Activated CD8-positive, alpha-beta T cell treated with anti-CD3 and anti-CD28 coated beads, Interleukin-2, amount 10 ng/mL, durations not matched to agents 7 days and 5 days (primary cell): Measurements from ENCODE around the gene ILKAP. TPM values are rescaled to one million over a fixed set of nuclear protein-coding genes. Genes with fewer than 3 reads are reported as not detected.

ENCODE experiments used
- ATAC-seq: fragments of 150-1000 bp; cut with Tn5 transposase; one replicate; pipeline ENCODE4 v1.10.0; 2021; ENCODE audit warnings: moderate library complexity
- CTCF ChIA-PET: fragments of 350-600 bp; sonication (Branson Sonifier 250); formaldehyde crosslinking; loops from one replicate; lab custom pipeline; 2021; ENCODE audit warnings: antibody characterized with exemption; lab: Charles Lee
- POLR2A ChIA-PET: fragments of 350-600 bp; sonication (Branson Sonifier 250); formaldehyde crosslinking; loops from one replicate; lab custom pipeline; 2021; ENCODE audit warnings: antibody characterized with exemption; lab: Charles Lee
- DNase-seq: peaks from one replicate; pipeline ENCODE4 v3.0.0-alpha.2; 2020
- H3K27ac Mint-ChIP-seq: one replicate; pipeline ENCODE4 v1.8.0; 2021; ENCODE audit warnings: mild to moderate bottlenecking, mixed read lengths
- H3K27me3 Mint-ChIP-seq: one replicate; pipeline ENCODE4 v1.8.0; 2021; ENCODE audit warnings: low read depth, mixed read lengths
- H3K36me3 Mint-ChIP-seq: one replicate; pipeline ENCODE4 v1.8.0; 2021; ENCODE audit warnings: low read depth, mixed read lengths
- H3K4me1 Mint-ChIP-seq: one replicate; pipeline ENCODE4 v1.8.0; 2021; ENCODE audit warnings: low read depth, mixed read lengths
- H3K4me3 Mint-ChIP-seq: one replicate; pipeline ENCODE4 v1.8.0; 2021; ENCODE audit warnings: mild to moderate bottlenecking, mixed read lengths
- H3K9me3 Mint-ChIP-seq: one replicate; pipeline ENCODE4 v1.8.0; 2022; ENCODE audit warnings: mixed read lengths; ENCODE audit not compliant: insufficient read depth
- total RNA-seq, 2 experiments: library from RNA; stranded (reverse); gene quantifications; one replicate each; pipeline ENCODE4 v1.2.3, GENCODE V29; 2021

Gene ILKAP
- total RNA-seq, 2 experiments from 2014 or later: 58.3 to 62.7 TPM

GRCh38 chr2:238134393-238134785 lies 69.1 kb downstream of the ILKAP start:
- no peaks in the 10 kb centered on the region for H3K4me1 Mint-ChIP-seq
- H3K27me3 Mint-ChIP-seq: no peaks in the 10 kb centered on the region
- ATAC-seq (no peak), DNase-seq (no peak)
- CTCF ChIA-PET: no interaction called here
- no peaks in the 10 kb centered on the region for H3K36me3 Mint-ChIP-seq
- POLR2A ChIA-PET: no interaction called here
- no peaks in the 10 kb centered on the region for H3K9me3 Mint-ChIP-seq
- H3K4me3 Mint-ChIP-seq: no peak overlapping the region
- no peak overlapping the region for H3K27ac Mint-ChIP-seq

- Mint-ChIP-seq H3K4me1 (no peaks in the 10 kb centered on the region), H3K9me3 (no peaks in the 10 kb centered on the region), H3K4me3 (no peak overlapping the region), H3K27me3 (no peaks in the 10 kb centered on the region), H3K36me3 (no peaks in the 10 kb centered on the region), H3K27ac (no peak overlapping the region)
- ATAC-seq (no peak), DNase-seq (no peak)
- ChIA-PET POLR2A (no interaction called here), CTCF (no interaction called here)
These were observed 69.7 kb downstream of the ILKAP start for GRCh38 chr2:238133499-238134392.

- H3K36me3 Mint-ChIP-seq: no peaks in the 10 kb centered on the region
- no peak for DNase-seq
- ChIA-PET CTCF (no interaction called here), POLR2A (no interaction called here)
- no peaks in the 10 kb centered on the region for H3K9me3 Mint-ChIP-seq
- H3K4me1 Mint-ChIP-seq: no peaks in the 10 kb centered on the region
- ATAC-seq: no peak
- no peak overlapping the region for H3K27ac Mint-ChIP-seq
- H3K27me3 Mint-ChIP-seq: no peaks in the 10 kb centered on the region
- no peak overlapping the region for H3K4me3 Mint-ChIP-seq
These were observed 70.7 kb downstream of the ILKAP start for GRCh38 chr2:238132463-238133450.

DNA sequence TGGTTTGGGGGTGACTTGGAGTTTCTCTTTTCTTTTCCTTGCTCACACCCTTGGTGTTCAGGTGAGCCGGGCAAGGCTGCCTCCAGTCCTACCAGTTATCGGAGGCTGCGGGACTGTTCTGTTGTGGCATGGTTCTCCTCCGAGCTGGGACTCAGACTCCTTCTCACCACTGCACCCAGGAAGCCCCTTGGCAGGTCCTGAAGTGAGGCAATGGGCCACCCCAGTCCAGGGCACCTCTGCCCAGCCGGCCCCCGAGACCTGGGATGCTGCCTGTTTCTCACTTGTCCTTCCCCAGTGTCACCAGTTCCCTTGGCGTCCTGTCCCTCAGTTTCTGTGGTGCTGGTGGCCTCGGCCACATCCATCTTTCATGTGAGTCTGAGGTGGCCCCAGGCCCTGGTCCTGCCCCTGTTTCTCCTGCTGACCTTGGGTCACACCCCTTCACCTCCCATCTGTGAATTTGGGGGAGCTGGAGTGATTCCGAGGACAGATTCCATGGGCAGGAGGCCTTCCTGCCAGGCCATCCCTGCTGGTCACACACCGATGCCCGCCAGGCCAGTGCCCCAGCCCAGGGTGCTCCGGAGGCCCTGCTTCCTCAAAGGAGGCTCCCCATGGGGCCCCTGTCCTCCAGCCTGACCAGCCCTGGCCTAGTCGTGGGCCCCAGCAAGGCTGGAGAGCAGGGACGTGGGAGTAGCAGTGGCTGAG lies 71.6 kb downstream of the ILKAP start:
- CTCF ChIA-PET: no interaction called here
- no peak overlapping the region for H3K4me3 Mint-ChIP-seq

DNA sequence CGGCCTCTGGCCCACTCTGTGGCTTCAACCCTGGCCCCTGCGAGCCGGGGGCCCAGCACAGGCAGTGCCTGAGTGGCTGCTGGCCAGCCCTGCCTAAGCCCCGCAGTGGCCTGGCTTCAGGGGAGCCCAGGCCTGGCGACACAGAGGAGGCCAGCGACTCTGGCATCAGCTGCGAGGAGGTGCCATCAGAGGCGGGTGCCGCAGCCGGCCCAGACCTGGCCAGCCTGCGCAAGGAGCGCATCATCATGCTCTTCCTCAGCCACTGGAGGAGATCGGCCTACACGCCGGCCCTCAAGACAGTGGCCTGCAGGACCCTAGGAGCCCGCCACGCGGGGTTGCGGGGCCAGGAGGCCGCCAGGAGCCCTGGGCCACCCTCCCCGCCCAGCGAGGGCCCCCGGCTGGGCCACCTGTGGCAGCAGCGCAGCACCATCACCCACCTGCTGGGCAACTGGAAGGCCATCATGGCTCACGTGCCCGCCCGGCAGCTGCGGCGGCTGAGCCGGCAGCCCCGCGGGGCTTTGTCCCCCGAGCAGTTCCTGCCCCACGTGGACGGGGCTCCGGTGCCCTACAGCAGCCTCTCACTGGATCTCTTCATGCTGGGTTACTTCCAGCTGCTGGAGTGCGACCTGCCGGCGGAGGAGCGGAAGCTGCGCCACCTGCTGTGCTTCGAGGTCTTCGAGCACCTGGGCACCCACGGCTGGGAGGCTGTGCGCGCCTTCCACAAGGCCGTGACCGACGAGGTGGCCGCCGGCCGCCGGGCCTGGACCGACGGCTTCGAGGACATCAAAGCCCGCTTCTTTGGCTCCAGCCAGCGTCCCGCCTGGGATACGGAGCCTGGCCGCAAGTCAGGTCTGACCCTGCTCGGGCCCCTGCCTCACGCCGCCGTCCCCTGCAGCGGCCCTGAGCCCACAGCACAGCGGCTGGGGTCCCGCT lies 72.5 kb downstream of the ILKAP start:
- ChIA-PET POLR2A (no interaction called here), CTCF (no interaction called here)
- Mint-ChIP-seq H3K9me3 (no peaks in the 10 kb centered on the region), H3K27ac (no peak overlapping the region), H3K4me1 (no peaks in the 10 kb centered on the region), H3K36me3 (no peaks in the 10 kb centered on the region), H3K4me3 (no peak overlapping the region), H3K27me3 (no peaks in the 10 kb centered on the region)
- ATAC-seq: no peak
- DNase-seq: no peak

More for the DNA sequence above, 71.6 kb downstream of the ILKAP start:
- no peak overlapping the region for H3K27ac Mint-ChIP-seq
- no peaks in the 10 kb centered on the region for H3K36me3 Mint-ChIP-seq
- H3K9me3 Mint-ChIP-seq: no peaks in the 10 kb centered on the region
- ATAC-seq (no peak), DNase-seq (no peak)
- POLR2A ChIA-PET: no interaction called here
- no peaks in the 10 kb centered on the region for H3K27me3 Mint-ChIP-seq
- H3K4me1 Mint-ChIP-seq: no peaks in the 10 kb centered on the region

- POLR2A ChIA-PET: no interaction called here
These were observed 73.3 kb downstream of the ILKAP start for GRCh38 chr2:238130111-238130695.

DNA sequence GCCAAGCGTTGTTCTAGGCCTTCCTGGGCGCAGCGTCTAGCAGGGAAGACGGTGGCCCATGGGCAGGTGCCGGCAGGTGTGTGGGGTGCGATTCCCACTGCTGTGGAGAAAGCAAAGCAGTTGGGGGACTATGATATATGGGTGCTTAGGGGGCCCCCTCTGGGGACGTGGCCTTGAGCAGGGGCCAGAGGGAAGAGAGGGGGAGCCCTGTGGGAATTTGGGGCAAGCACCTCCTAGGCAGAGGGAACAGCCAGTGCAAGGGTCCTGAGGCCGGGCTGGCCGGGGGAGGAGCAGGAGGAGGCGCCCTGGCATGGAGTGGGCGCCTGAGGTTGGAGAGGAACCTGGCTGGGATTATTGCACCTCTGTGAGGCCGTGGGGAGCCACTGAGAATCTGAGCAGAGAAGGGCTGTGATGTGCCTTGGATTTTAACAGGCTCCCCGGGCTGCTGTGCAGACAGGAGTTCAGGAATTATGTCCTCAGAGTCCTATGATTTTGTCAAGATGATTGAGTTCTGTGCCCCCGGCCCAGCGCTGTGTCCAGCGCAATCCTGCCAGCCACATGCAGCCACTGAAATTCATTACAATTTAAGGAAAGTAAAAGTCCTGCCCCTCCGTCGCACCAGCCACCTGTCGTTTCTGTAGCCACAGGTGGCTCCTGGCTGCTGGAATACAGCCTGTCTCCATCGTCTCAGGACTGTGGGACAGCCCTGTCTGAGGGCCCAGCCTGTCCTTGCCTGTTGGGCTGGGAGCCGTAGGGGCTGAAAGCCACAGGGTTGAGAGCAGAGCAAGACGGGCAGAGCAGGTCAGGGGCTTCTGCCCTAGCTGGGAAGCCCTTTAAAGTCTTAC lies 74.1 kb downstream of the ILKAP start:
- no peaks in the 10 kb centered on the region for H3K27me3 Mint-ChIP-seq
- H3K27ac Mint-ChIP-seq: no peak overlapping the region
- no peaks in the 10 kb centered on the region for H3K4me1 Mint-ChIP-seq
- H3K4me3 Mint-ChIP-seq: no peak overlapping the region
- H3K36me3 Mint-ChIP-seq: no peaks in the 10 kb centered on the region
- no peak for DNase-seq
- ATAC-seq: no peak
- POLR2A ChIA-PET: no interaction called here
- no peaks in the 10 kb centered on the region for H3K9me3 Mint-ChIP-seq
- CTCF ChIA-PET: no interaction called here

More at GRCh38 chr2:238130111-238130695, 73.3 kb downstream of the ILKAP start:
- CTCF ChIA-PET: no interaction called here
- Mint-ChIP-seq H3K4me1 (no peaks in the 10 kb centered on the region), H3K27ac (no peak overlapping the region), H3K9me3 (no peaks in the 10 kb centered on the region), H3K27me3 (no peaks in the 10 kb centered on the region), H3K36me3 (no peaks in the 10 kb centered on the region), H3K4me3 (no peak overlapping the region)
- no peak for DNase-seq
- ATAC-seq: no peak

DNA sequence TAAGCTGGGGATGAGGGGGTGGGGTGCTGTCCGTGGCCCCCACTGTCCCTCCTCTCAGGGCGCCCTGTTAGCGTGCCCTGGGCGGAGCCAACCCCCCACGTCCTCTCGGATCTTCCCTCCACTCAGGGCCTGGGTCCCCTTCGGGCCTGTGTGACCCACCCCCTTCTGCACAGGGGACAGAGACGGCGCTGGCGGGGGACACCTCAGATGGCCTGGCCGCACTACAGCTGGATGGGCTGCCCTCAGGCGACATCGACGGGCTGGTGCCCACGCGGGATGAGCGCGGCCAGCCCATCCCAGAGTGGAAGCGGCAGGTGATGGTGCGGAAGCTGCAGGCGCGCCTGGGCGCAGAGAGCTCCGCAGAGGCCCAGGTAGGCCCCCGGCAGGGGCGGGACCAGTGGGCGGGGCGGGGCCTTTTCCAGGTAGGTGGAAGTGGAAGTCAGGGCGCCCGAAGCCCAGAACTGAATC lies 74.9 kb downstream of the ILKAP start:
- POLR2A ChIA-PET: no interaction called here
- CTCF ChIA-PET: no interaction called here
- Mint-ChIP-seq H3K4me3 (no peak overlapping the region), H3K27me3 (no peaks in the 10 kb centered on the region), H3K27ac (no peak overlapping the region), H3K9me3 (no peaks in the 10 kb centered on the region), H3K36me3 (no peaks in the 10 kb centered on the region), H3K4me1 (no peaks in the 10 kb centered on the region)
- DNase-seq (no peak), ATAC-seq (no peak)

GRCh38 chr2:238128061-238128440 lies 75.4 kb downstream of the ILKAP start:
- DNase-seq (no peak), ATAC-seq (no peak)
- H3K4me1 Mint-ChIP-seq: no peaks in the 10 kb centered on the region
- no peaks in the 10 kb centered on the region for H3K27me3 Mint-ChIP-seq
- no peak overlapping the region for H3K4me3 Mint-ChIP-seq
- POLR2A ChIA-PET: no interaction called here
- no peaks in the 10 kb centered on the region for H3K9me3 Mint-ChIP-seq
- H3K36me3 Mint-ChIP-seq: no peaks in the 10 kb centered on the region
- no peak overlapping the region for H3K27ac Mint-ChIP-seq
- CTCF ChIA-PET: no interaction called here
